OCI-LY1 (cell line): Measurements from ENCODE around the gene KLHL20.
A peak's percentile ranks its signal among the peaks of the same experiment; 100 is the strongest.

Source experiments
- H2AFZ ChIP-seq: fragments of 200-600 bp; sonication (generic), shearing (Covaris generic); 2 replicates; pipeline ENCODE4 v1.6.0; 2014; ENCODE audit warnings: antibody characterized with exemption, mild to moderate bottlenecking, low read length
- H3F3A ChIP-seq: fragments of 200-600 bp; sonication (generic), shearing (Covaris generic); 2 replicates; pipeline ENCODE4 v1.6.0; 2014; ENCODE audit warnings: mild to moderate bottlenecking, antibody characterized with exemption, low read length, moderate library complexity; ENCODE audit not compliant: insufficient read depth
- H3K27ac ChIP-seq: fragments of 200-600 bp; sonication (generic); 2 replicates; pipeline ENCODE4 v1.5.1; 2014; ENCODE audit warnings: low read length, mixed run types, mild to moderate bottlenecking, low read depth; ENCODE audit not compliant: poor library complexity, severe bottlenecking
- H3K27me3 ChIP-seq: fragments of 200-600 bp; sonication (generic); 2 replicates; pipeline ENCODE4 v1.6.0; 2014; ENCODE audit warnings: antibody characterized with exemption, mild to moderate bottlenecking, low read length, moderate library complexity; ENCODE audit not compliant: insufficient read depth
- H3K36me3 ChIP-seq: fragments of 200-600 bp; sonication (generic); 2 replicates; pipeline ENCODE4 v1.6.1; 2014; ENCODE audit warnings: mild to moderate bottlenecking, antibody characterized with exemption, low read length, moderate library complexity, mixed read lengths; ENCODE audit not compliant: insufficient read depth
- H3K4me1 ChIP-seq: fragments of 200-600 bp; sonication (generic); 2 replicates; pipeline ENCODE4 v1.5.1; 2014; ENCODE audit warnings: mild to moderate bottlenecking, low read length, moderate library complexity; ENCODE audit not compliant: insufficient read depth, severe bottlenecking
- H3K4me2 ChIP-seq: fragments of 200-600 bp; sonication (generic), shearing (Covaris generic); 2 replicates; pipeline ENCODE4 v1.6.1; 2014; ENCODE audit warnings: low read length
- H3K4me3 ChIP-seq: fragments of 200-600 bp; sonication (generic); 2 replicates; pipeline ENCODE4 v1.5.1; 2014; ENCODE audit warnings: low read length, low read depth, mild to moderate bottlenecking, mixed read lengths; ENCODE audit not compliant: poor library complexity, severe bottlenecking
- H3K79me2 ChIP-seq: fragments of 200-600 bp; shearing (Covaris generic); 2 replicates; pipeline ENCODE4 v1.6.1; 2016; ENCODE audit warnings: mixed run types, low read length, mixed read lengths; ENCODE audit not compliant: insufficient read depth
- H3K9ac ChIP-seq: fragments of 200-600 bp; sonication (generic), shearing (Covaris generic); 2 replicates; pipeline ENCODE4 v1.6.1; 2014; ENCODE audit warnings: mild to moderate bottlenecking, low read length, mixed read lengths
- H3K9me2 ChIP-seq: fragments of 200-600 bp; sonication (generic), shearing (Covaris generic); 2 replicates; pipeline ENCODE4 v1.6.1; 2014; ENCODE audit warnings: low read depth, mild to moderate bottlenecking, low read length, mixed read lengths
- H3K9me3 ChIP-seq: fragments of 200-600 bp; shearing (Covaris generic); 2 replicates; pipeline ENCODE4 v1.6.1; 2014; ENCODE audit warnings: low read length, mixed read lengths
- H4K20me1 ChIP-seq: fragments of 200-600 bp; sonication (generic), shearing (Covaris generic); 2 replicates; pipeline ENCODE4 v1.6.0; 2016; ENCODE audit warnings: mild to moderate bottlenecking, low read length; ENCODE audit not compliant: insufficient read depth
- EZH2 ChIP-seq: fragments of 200-600 bp; sonication (generic), shearing (Covaris generic); IDR thresholded peaks from 2 replicates; pipeline ENCODE4 v1.8.0; 2017; ENCODE audit warnings: borderline replicate concordance, mixed run types, mild to moderate bottlenecking, antibody characterized with exemption, low read length, moderate library complexity, mixed read lengths
- TF ChIP-seq, protein P1 (sequence below): fragments of 200-600 bp; sonication (generic), shearing (Covaris generic); IDR thresholded peaks from 2 replicates; pipeline ENCODE4 v1.5.1; 2017; ENCODE audit warnings: mild to moderate bottlenecking, antibody characterized with exemption, low read length, moderate library complexity, mixed read lengths

Gene KLHL20

DNA sequence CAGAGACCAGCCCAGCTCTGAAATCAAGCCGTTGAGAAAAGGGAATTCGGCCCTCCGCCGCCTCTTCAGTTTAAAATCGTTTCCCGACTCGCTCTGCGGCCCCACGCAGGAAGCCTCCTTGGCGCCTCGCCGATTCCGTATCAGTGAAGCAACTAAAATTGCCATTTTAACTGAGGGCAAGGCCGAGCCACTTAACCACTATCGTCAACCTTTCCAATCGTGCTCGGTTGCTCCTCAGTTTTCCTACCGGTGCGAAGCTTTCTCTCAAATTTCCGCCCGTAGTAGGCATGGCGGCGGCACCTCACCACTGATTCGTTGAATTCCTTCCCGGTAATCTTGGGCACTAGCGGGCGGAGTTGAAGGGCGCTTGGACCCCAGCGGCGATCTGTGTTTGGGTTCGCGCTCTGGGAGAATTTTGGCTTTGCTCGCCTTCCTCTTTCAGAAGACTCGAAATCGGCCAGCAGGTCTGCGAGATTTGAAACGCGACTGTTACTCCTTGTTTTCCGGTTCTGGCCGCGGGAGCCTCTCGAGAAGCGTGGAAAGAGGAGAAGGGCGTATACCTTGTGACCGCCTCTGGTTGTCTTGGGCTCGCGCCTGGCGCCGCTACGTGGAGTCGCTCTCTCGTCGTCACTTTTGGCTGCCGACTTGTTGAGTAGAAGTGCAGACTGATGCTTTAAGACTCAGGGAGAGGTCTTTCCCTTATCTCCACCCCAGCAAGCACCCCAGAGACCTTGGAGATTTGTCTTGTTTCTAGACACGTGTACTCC is 109.7 kb downstream of the KLHL20 start, which contains the start of the genes CENPL and DARS2:
Gene CENPL, minus strand, starts transcription at position 569 of the 767 bp plus-strand sequence. CDS start 13,584 bp downstream, outside the sequence.
Gene DARS2, plus strand, starts transcription at position 359 of the 767 bp plus-strand sequence. CDS start 557 bp downstream, outside the sequence.
- peak within 1 kb of the TSS; percentile 96 for H3K9ac ChIP-seq
- no peaks in the 10 kb centered on the region for H3F3A ChIP-seq
- H2AFZ ChIP-seq, result peak within 1 kb of the TSS; percentile 88; the same call in 1 of the 2 replicates
- H3K4me3 ChIP-seq, result peak within 1 kb of the TSS; percentile 94
- H3K9me3 ChIP-seq, result no peaks in the 10 kb centered on the region
- H3K27ac ChIP-seq, result peak within 1 kb of the TSS; percentile 87
- TF ChIP-seq, protein P1, sequence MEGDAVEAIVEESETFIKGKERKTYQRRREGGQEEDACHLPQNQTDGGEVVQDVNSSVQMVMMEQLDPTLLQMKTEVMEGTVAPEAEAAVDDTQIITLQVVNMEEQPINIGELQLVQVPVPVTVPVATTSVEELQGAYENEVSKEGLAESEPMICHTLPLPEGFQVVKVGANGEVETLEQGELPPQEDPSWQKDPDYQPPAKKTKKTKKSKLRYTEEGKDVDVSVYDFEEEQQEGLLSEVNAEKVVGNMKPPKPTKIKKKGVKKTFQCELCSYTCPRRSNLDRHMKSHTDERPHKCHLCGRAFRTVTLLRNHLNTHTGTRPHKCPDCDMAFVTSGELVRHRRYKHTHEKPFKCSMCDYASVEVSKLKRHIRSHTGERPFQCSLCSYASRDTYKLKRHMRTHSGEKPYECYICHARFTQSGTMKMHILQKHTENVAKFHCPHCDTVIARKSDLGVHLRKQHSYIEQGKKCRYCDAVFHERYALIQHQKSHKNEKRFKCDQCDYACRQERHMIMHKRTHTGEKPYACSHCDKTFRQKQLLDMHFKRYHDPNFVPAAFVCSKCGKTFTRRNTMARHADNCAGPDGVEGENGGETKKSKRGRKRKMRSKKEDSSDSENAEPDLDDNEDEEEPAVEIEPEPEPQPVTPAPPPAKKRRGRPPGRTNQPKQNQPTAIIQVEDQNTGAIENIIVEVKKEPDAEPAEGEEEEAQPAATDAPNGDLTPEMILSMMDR, result no peak
- no peak for TF ChIP-seq EZH2
- no peaks in the 10 kb centered on the region for H4K20me1 ChIP-seq
- peaks cover 44% of the 10 kb centered on the region for H3K79me2 ChIP-seq
- H3K36me3 ChIP-seq, result peaks cover 24% of the 10 kb centered on the region
- H3K4me2 ChIP-seq, result peak within 1 kb of the TSS; percentile 84
- no peaks in the 10 kb centered on the region for H3K27me3 ChIP-seq
- no peaks in the 10 kb centered on the region for H3K9me2 ChIP-seq
- H3K4me1 ChIP-seq, result peaks cover 41% of the 10 kb centered on the region

DNA sequence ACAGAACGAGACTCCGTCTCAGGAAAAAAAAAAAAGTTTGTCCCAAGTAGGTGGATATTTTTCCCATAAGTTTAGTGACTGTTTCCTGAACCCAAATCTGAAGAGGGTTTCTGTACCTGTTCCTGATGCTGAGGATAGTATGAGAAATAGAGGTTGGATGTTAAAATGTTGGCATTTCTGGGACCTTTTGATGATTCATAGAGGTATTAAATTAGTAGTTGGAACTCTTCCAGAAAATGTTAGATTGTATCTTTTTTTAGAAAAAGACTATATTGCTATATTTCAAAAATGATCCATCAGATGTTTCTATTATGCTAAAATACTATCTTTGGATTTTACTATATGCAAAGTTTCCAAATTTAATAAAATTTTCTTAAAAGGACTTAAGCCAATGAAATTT is 112.8 kb downstream of the KLHL20 start:
- TF ChIP-seq, protein P1, result no peak
- no peak for TF ChIP-seq EZH2
- no peaks in the 10 kb centered on the region for H4K20me1 ChIP-seq
- no peaks in the 10 kb centered on the region for H3K9me2 ChIP-seq
- H2AFZ ChIP-seq, result no peak overlapping the region
- no peak overlapping the region for H3K9ac ChIP-seq
- no peaks in the 10 kb centered on the region for H3K9me3 ChIP-seq
- peaks cover 23% of the 10 kb centered on the region for H3K4me1 ChIP-seq
- no peak overlapping the region for H3K27ac ChIP-seq
- peaks cover 14% of the 10 kb centered on the region for H3K79me2 ChIP-seq
- peaks cover 31% of the 10 kb centered on the region for H3K36me3 ChIP-seq
- H3K4me2 ChIP-seq, result no peak overlapping the region
- H3K27me3 ChIP-seq, result no peaks in the 10 kb centered on the region
- no peak overlapping the region for H3K4me3 ChIP-seq
- no peaks in the 10 kb centered on the region for H3F3A ChIP-seq

- TF ChIP-seq EZH2, result no peak
- TF ChIP-seq, protein P1, result no peak
- Histone ChIP-seq H3K9me3 (no peaks in the 10 kb centered on the region), H3K9me2 (no peaks in the 10 kb centered on the region), H3K4me3 (no peak overlapping the region), H3K36me3 (peaks cover 67% of the 10 kb centered on the region), H3K4me1 (peaks cover 5% of the 10 kb centered on the region), H4K20me1 (no peaks in the 10 kb centered on the region), H3K27ac (no peak overlapping the region), H3K79me2 (no peaks in the 10 kb centered on the region), H3K4me2 (no peak overlapping the region), H2AFZ (no peak overlapping the region), H3K9ac (no peak overlapping the region), H3K27me3 (no peaks in the 10 kb centered on the region), H3F3A (no peaks in the 10 kb centered on the region)
These were observed 118.0 kb downstream of the KLHL20 start for GRCh38 chr1:173832748-173833147.
